Activated naive CD4-positive, alpha-beta T cell treated with anti-CD3 and anti-CD28 coated beads, Interleukin-2, amount 50 U/mL, for 24 hours (primary cell): ENCODE data around the gene KCNH3.

Source experiments
- H3K27ac Mint-ChIP-seq: one replicate; pipeline ENCODE4 v1.8.0; 2021; ENCODE audit warnings: mild to moderate bottlenecking, mixed read lengths
- H3K27me3 Mint-ChIP-seq: one replicate; pipeline ENCODE4 v1.8.0; 2021; ENCODE audit warnings: mixed read lengths
- H3K36me3 Mint-ChIP-seq: one replicate; pipeline ENCODE4 v1.8.0; 2021; ENCODE audit warnings: mixed read lengths
- H3K4me1 Mint-ChIP-seq: one replicate; pipeline ENCODE4 v1.8.0; 2021; ENCODE audit warnings: mixed read lengths
- H3K4me3 Mint-ChIP-seq: one replicate; pipeline ENCODE4 v1.8.0; 2021; ENCODE audit warnings: mild to moderate bottlenecking, mixed read lengths
- H3K9me3 Mint-ChIP-seq: one replicate; pipeline ENCODE4 v1.8.0; 2021; ENCODE audit warnings: mixed read lengths

Gene KCNH3

GRCh38 chr12:49549735-49550692, 11.2 kb downstream of the KCNH3 start:
- Mint-ChIP-seq H3K9me3 (no peaks in the 10 kb centered on the region), H3K4me1 (peaks cover 9% of the 10 kb centered on the region), H3K27ac (peak overlapping the region; percentile 83), H3K36me3 (no peaks in the 10 kb centered on the region), H3K27me3 (peaks cover 2% of the 10 kb centered on the region), H3K4me3 (peak overlapping the region; percentile 51)

- no peak overlapping the region for H3K27ac Mint-ChIP-seq
Measured at GRCh38 chr12:49550693-49551252, 11.9 kb downstream of the KCNH3 start.

GRCh38 chr12:49552014-49552413, 13.2 kb downstream of the KCNH3 start:
- Mint-ChIP-seq H3K9me3 (no peaks in the 10 kb centered on the region), H3K4me1 (peaks cover 12% of the 10 kb centered on the region), H3K27ac (no peak overlapping the region), H3K27me3 (peaks cover 2% of the 10 kb centered on the region), H3K4me3 (no peak overlapping the region), H3K36me3 (no peaks in the 10 kb centered on the region)

More at GRCh38 chr12:49550693-49551252, 11.9 kb downstream of the KCNH3 start:
- no peaks in the 10 kb centered on the region for H3K36me3 Mint-ChIP-seq
- peaks cover 9% of the 10 kb centered on the region for H3K4me1 Mint-ChIP-seq
- no peak overlapping the region for H3K4me3 Mint-ChIP-seq
- peaks cover 2% of the 10 kb centered on the region for H3K27me3 Mint-ChIP-seq
- no peaks in the 10 kb centered on the region for H3K9me3 Mint-ChIP-seq

GRCh38 chr12:49552425-49552824, 13.6 kb downstream of the KCNH3 start:
- H3K4me3 Mint-ChIP-seq: no peak overlapping the region
- H3K27ac Mint-ChIP-seq: no peak overlapping the region
- H3K36me3 Mint-ChIP-seq: no peaks in the 10 kb centered on the region
- H3K9me3 Mint-ChIP-seq: no peaks in the 10 kb centered on the region
- H3K27me3 Mint-ChIP-seq: peaks cover 2% of the 10 kb centered on the region
- peaks cover 12% of the 10 kb centered on the region for H3K4me1 Mint-ChIP-seq

GRCh38 chr12:49552899-49553298, 14.1 kb downstream of the KCNH3 start:
- Mint-ChIP-seq H3K27ac (no peak overlapping the region), H3K9me3 (no peaks in the 10 kb centered on the region), H3K27me3 (peaks cover 2% of the 10 kb centered on the region), H3K4me3 (no peak overlapping the region), H3K4me1 (peaks cover 12% of the 10 kb centered on the region), H3K36me3 (no peaks in the 10 kb centered on the region)

GRCh38 chr12:49553512-49554088, 14.8 kb downstream of the KCNH3 start:
- Mint-ChIP-seq H3K27ac (peak overlapping the region; percentile 43), H3K36me3 (no peaks in the 10 kb centered on the region), H3K9me3 (no peaks in the 10 kb centered on the region), H3K4me1 (peaks cover 7% of the 10 kb centered on the region), H3K4me3 (no peak overlapping the region), H3K27me3 (no peaks in the 10 kb centered on the region)

- Mint-ChIP-seq H3K9me3 (no peaks in the 10 kb centered on the region), H3K27me3 (no peaks in the 10 kb centered on the region), H3K27ac (no peak overlapping the region), H3K36me3 (peaks cover under 1% of the 10 kb centered on the region), H3K4me3 (no peak overlapping the region), H3K4me1 (peaks cover 4% of the 10 kb centered on the region)
Measured at GRCh38 chr12:49554266-49554665, 15.4 kb downstream of the KCNH3 start.

- no peak overlapping the region for H3K27ac Mint-ChIP-seq
- peaks cover 10% of the 10 kb centered on the region for H3K4me1 Mint-ChIP-seq
- no peaks in the 10 kb centered on the region for H3K27me3 Mint-ChIP-seq
- H3K9me3 Mint-ChIP-seq: no peaks in the 10 kb centered on the region
- H3K36me3 Mint-ChIP-seq: peaks cover 7% of the 10 kb centered on the region
- no peak overlapping the region for H3K4me3 Mint-ChIP-seq
Measured at GRCh38 chr12:49555631-49556390, 17.0 kb downstream of the KCNH3 start.

- no peaks in the 10 kb centered on the region for H3K9me3 Mint-ChIP-seq
- H3K27ac Mint-ChIP-seq: no peak overlapping the region
- no peaks in the 10 kb centered on the region for H3K27me3 Mint-ChIP-seq
- H3K4me3 Mint-ChIP-seq: no peak overlapping the region
- H3K36me3 Mint-ChIP-seq: peaks cover 8% of the 10 kb centered on the region
- H3K4me1 Mint-ChIP-seq: peaks cover 12% of the 10 kb centered on the region
Measured at GRCh38 chr12:49556391-49557186, 17.8 kb downstream of the KCNH3 start.

GRCh38 chr12:49557187-49557916, 18.5 kb downstream of the KCNH3 start:
- Mint-ChIP-seq H3K36me3 (peaks cover 12% of the 10 kb centered on the region), H3K27ac (no peak overlapping the region), H3K4me1 (peaks cover 12% of the 10 kb centered on the region), H3K27me3 (no peaks in the 10 kb centered on the region), H3K9me3 (no peaks in the 10 kb centered on the region), H3K4me3 (no peak overlapping the region)

- H3K4me1 Mint-ChIP-seq: peaks cover 12% of the 10 kb centered on the region
- H3K4me3 Mint-ChIP-seq: no peak overlapping the region
- peaks cover 12% of the 10 kb centered on the region for H3K36me3 Mint-ChIP-seq
- H3K9me3 Mint-ChIP-seq: no peaks in the 10 kb centered on the region
- H3K27ac Mint-ChIP-seq: no peak overlapping the region
- H3K27me3 Mint-ChIP-seq: no peaks in the 10 kb centered on the region
Measured at GRCh38 chr12:49557917-49558215, 19.0 kb downstream of the KCNH3 start.

GRCh38 chr12:49558526-49558925, 19.7 kb downstream of the KCNH3 start:
- Mint-ChIP-seq H3K36me3 (peaks cover 12% of the 10 kb centered on the region), H3K27ac (no peak overlapping the region), H3K27me3 (no peaks in the 10 kb centered on the region), H3K4me3 (no peak overlapping the region), H3K4me1 (peaks cover 12% of the 10 kb centered on the region), H3K9me3 (no peaks in the 10 kb centered on the region)

GRCh38 chr12:49559011-49559675, 20.3 kb downstream of the KCNH3 start:
- no peak overlapping the region for H3K27ac Mint-ChIP-seq
- H3K4me1 Mint-ChIP-seq: peaks cover 17% of the 10 kb centered on the region
- no peaks in the 10 kb centered on the region for H3K27me3 Mint-ChIP-seq
- no peak overlapping the region for H3K4me3 Mint-ChIP-seq
- peaks cover 13% of the 10 kb centered on the region for H3K36me3 Mint-ChIP-seq
- no peaks in the 10 kb centered on the region for H3K9me3 Mint-ChIP-seq

GRCh38 chr12:49560695-49561094, 21.9 kb downstream of the KCNH3 start:
- no peaks in the 10 kb centered on the region for H3K27me3 Mint-ChIP-seq
- peaks cover 13% of the 10 kb centered on the region for H3K36me3 Mint-ChIP-seq
- no peak overlapping the region for H3K4me3 Mint-ChIP-seq
- H3K9me3 Mint-ChIP-seq: no peaks in the 10 kb centered on the region
- peaks cover 33% of the 10 kb centered on the region for H3K4me1 Mint-ChIP-seq
- no peak overlapping the region for H3K27ac Mint-ChIP-seq
